Activated CD8-positive, alpha-beta memory T cell treated with anti-CD3 and anti-CD28 coated beads for 1 hour (primary cell): ENCODE data around the gene OBP2B.
"Not testable (repeated sequence)": the region's sequence is repeated elsewhere in the genome, so short reads cannot be mapped to it uniquely, and the experiment has no call there.

Experiments used
- DNase-seq, 2 donors: peaks; one replicate each; pipeline ENCODE4 v3.0.0-alpha.2; 2020; ENCODE audit warnings: low read depth in 1 of 2; ENCODE audit errors: extremely low read depth in 1 of 2

The OBP2B gene

GRCh38 chr9:133238851-133239532, 29.9 kb upstream of the OBP2B start:
- peak in 1 of 2 donors; percentile 51 for DNase-seq

- peak in 1 of 2 donors; percentile 17 for DNase-seq
Measured at GRCh38 chr9:133238272-133238850, 29.3 kb upstream of the OBP2B start.

- no peak for DNase-seq
Measured at GRCh38 chr9:133237035-133237731, 28.1 kb upstream of the OBP2B start.

GRCh38 chr9:133236291-133237034, 27.4 kb upstream of the OBP2B start:
- not testable (repeated sequence) for DNase-seq

GRCh38 chr9:133235549-133236222, 26.6 kb upstream of the OBP2B start:
- no peak for DNase-seq

- no peak for DNase-seq
Measured at GRCh38 chr9:133234577-133235322, 25.7 kb upstream of the OBP2B start.

- no peak for DNase-seq
Measured at GRCh38 chr9:133233681-133234432, 24.8 kb upstream of the OBP2B start.

- not testable (repeated sequence) for DNase-seq
Measured at GRCh38 chr9:133231934-133232568, 23.0 kb upstream of the OBP2B start.

GRCh38 chr9:133230514-133230913, 21.5 kb upstream of the OBP2B start:
- not testable (repeated sequence) for DNase-seq

GRCh38 chr9:133230093-133230492, 21.0 kb upstream of the OBP2B start:
- no peak for DNase-seq

GRCh38 chr9:133228474-133229193, 19.6 kb upstream of the OBP2B start:
- DNase-seq = not testable (repeated sequence)

- not testable (repeated sequence) for DNase-seq
Measured at GRCh38 chr9:133227996-133228395, 18.9 kb upstream of the OBP2B start.

GRCh38 chr9:133227242-133227860, 18.3 kb upstream of the OBP2B start:
- no peak for DNase-seq

GRCh38 chr9:133226219-133227171, 17.4 kb upstream of the OBP2B start:
- DNase-seq = no peak

GRCh38 chr9:133225171-133226011, 16.3 kb upstream of the OBP2B start:
- DNase-seq = no peak

- DNase-seq = no peak
Measured at GRCh38 chr9:133224762-133225161, 15.7 kb upstream of the OBP2B start.
